HEK293 (cell line): Measurements from ENCODE around the gene RAD23B.

Source experiments
- CTCF ChIA-PET: fragments of 350-600 bp; formaldehyde crosslinking; extraction: SDS; loops from one replicate; lab custom pipeline; 2021; ENCODE audit warnings: antibody characterized with exemption; lab: Yijun Ruan, JAX
- POLR2A ChIA-PET: fragments of 300-600 bp; formaldehyde crosslinking; extraction: SDS; loops from one replicate; lab custom pipeline; 2020; ENCODE audit warnings: antibody characterized with exemption, inconsistent platforms; lab: Yijun Ruan, JAX
- H3K27ac ChIP-seq: fragments of 200-500 bp; sonication (Bioruptor generic); 2 replicates; pipeline ENCODE4 v1.5.1; 2014; ENCODE audit warnings: low read depth, low read length, control low read depth, inconsistent platforms; ENCODE audit errors: extremely low read depth
- H3K36me3 ChIP-seq, 2 experiments: fragments of 200-500 bp in 1 of 2; sonication (Bioruptor generic) in 1 of 2; 1 replicate in 1 of 2; 2 replicates in 1 of 2; pipeline ENCODE4 v1.5.1; 2014 to 2017; ENCODE audit warnings: inconsistent platforms in 2 of 2, low read length in 2 of 2; ENCODE audit not compliant: control insufficient read depth in 2 of 2, insufficient read depth in 1 of 2
- H3K4me1 ChIP-seq: fragments of 200-500 bp; sonication (Bioruptor generic); 2 replicates; pipeline ENCODE4 v1.5.1; 2014; ENCODE audit warnings: mild to moderate bottlenecking, low read length, inconsistent platforms; ENCODE audit not compliant: control insufficient read depth, insufficient read depth
- H3K4me3 ChIP-seq: 2 replicates; pipeline ENCODE4 v1.5.1; 2011; ENCODE audit warnings: low read depth, mild to moderate bottlenecking, control low read depth, low read length, moderate library complexity
- H3K9me3 ChIP-seq: fragments of 200-500 bp; sonication (Bioruptor generic); 2 replicates; pipeline ENCODE4 v1.5.1; 2014; ENCODE audit warnings: low read depth, low read length, inconsistent platforms; ENCODE audit not compliant: control insufficient read depth, insufficient read depth
- EGR2 ChIP-seq: fragments of 450-650 bp; formaldehyde crosslinking; IDR thresholded peaks from 2 replicates; pipeline ENCODE4 v1.5.1; 2016; ENCODE audit warnings: low read depth, missing biosample characterization, missing genetic modification characterization
- GLIS1 ChIP-seq: fragments of 450-650 bp; formaldehyde crosslinking; IDR thresholded peaks from 2 replicates; pipeline ENCODE4 v1.5.1; 2016; ENCODE audit warnings: missing biosample characterization, missing genetic modification characterization
- KLF1 ChIP-seq: fragments of 450-650 bp; formaldehyde crosslinking; IDR thresholded peaks from 2 replicates; pipeline ENCODE4 v1.5.1; 2016; ENCODE audit warnings: missing biosample characterization, missing genetic modification characterization
- KLF7 ChIP-seq: fragments of 450-650 bp; formaldehyde crosslinking; IDR thresholded peaks from 2 replicates; pipeline ENCODE4 v1.5.1; 2016; ENCODE audit warnings: missing biosample characterization, missing genetic modification characterization, borderline replicate concordance
- PRDM6 ChIP-seq: fragments of 450-650 bp; formaldehyde crosslinking; IDR thresholded peaks from 2 replicates; pipeline ENCODE4 v1.5.1; 2017; ENCODE audit warnings: missing biosample characterization, missing genetic modification characterization
- ZFHX2 ChIP-seq: fragments of 450-650 bp; formaldehyde crosslinking; conservative IDR thresholded peaks from 2 replicates; pipeline ENCODE4 v1.5.1; 2016; ENCODE audit warnings: missing biosample characterization, missing genetic modification characterization
- ZFP41 ChIP-seq: fragments of 450-650 bp; formaldehyde crosslinking; IDR thresholded peaks from 2 replicates; pipeline ENCODE4 v1.5.1; 2016; ENCODE audit warnings: missing biosample characterization, missing genetic modification characterization, borderline replicate concordance
- ZNF157 ChIP-seq: fragments of 450-650 bp; formaldehyde crosslinking; IDR thresholded peaks from 2 replicates; pipeline ENCODE4 v1.5.1; 2016; ENCODE audit warnings: missing biosample characterization, missing genetic modification characterization
- ZNF26 ChIP-seq: fragments of 450-650 bp; formaldehyde crosslinking; IDR thresholded peaks from 2 replicates; pipeline ENCODE4 v1.5.1; 2016; ENCODE audit warnings: missing biosample characterization, missing genetic modification characterization
- ZNF335 ChIP-seq: fragments of 450-650 bp; formaldehyde crosslinking; conservative IDR thresholded peaks from 2 replicates; pipeline ENCODE4 v1.5.1; 2016; ENCODE audit warnings: missing biosample characterization, missing genetic modification characterization
- ZNF449 ChIP-seq: fragments of 450-650 bp; formaldehyde crosslinking; IDR thresholded peaks from 2 replicates; pipeline ENCODE4 v1.5.1; 2017; ENCODE audit warnings: missing biosample characterization, mild to moderate bottlenecking, missing genetic modification characterization, moderate library complexity
- ZNF510 ChIP-seq: fragments of 450-650 bp; formaldehyde crosslinking; IDR thresholded peaks from 2 replicates; pipeline ENCODE4 v1.5.1; 2018; ENCODE audit warnings: mild to moderate bottlenecking, missing genetic modification characterization, missing biosample characterization; ENCODE audit not compliant: insufficient replicate concordance
- ZNF530 ChIP-seq: fragments of 450-650 bp; formaldehyde crosslinking; IDR thresholded peaks from 2 replicates; pipeline ENCODE4 v1.5.1; 2016; ENCODE audit warnings: low read depth, missing biosample characterization, missing genetic modification characterization
- ZNF621 ChIP-seq: fragments of 450-650 bp; formaldehyde crosslinking; IDR thresholded peaks from 2 replicates; pipeline ENCODE4 v1.5.1; 2017; ENCODE audit warnings: missing biosample characterization, missing genetic modification characterization
- ZNF639 ChIP-seq: fragments of 450-650 bp; formaldehyde crosslinking; IDR thresholded peaks from 2 replicates; pipeline ENCODE4 v1.5.1; 2016; ENCODE audit warnings: missing biosample characterization, missing genetic modification characterization
- ZNF660 ChIP-seq: fragments of 450-650 bp; IDR thresholded peaks from 2 replicates; pipeline ENCODE4 v1.5.1; 2018; ENCODE audit warnings: missing biosample characterization, mild to moderate bottlenecking, missing genetic modification characterization

RAD23B gene

DNA sequence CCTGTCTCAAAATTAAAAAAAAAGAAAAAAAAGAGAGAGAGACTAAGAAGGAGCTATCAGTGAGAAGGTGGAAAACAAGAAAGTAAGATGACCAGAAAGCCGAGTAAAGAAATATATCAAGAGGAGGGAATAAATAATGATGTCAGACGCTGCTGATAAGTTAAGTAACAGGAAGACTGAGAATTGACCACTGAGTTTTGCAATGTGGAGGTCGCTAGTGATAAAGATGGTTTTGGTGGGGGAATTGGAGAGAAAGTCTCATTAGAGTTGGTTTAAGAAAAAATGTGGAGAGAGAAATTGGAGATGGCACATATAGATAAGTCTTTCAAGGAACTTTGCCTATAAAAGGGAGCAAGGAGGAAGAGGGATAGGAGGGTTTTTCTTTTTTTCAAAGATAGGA lies 91.9 kb downstream of the RAD23B start (continued):
- TF ChIP-seq PRDM6: no peak

DNA sequence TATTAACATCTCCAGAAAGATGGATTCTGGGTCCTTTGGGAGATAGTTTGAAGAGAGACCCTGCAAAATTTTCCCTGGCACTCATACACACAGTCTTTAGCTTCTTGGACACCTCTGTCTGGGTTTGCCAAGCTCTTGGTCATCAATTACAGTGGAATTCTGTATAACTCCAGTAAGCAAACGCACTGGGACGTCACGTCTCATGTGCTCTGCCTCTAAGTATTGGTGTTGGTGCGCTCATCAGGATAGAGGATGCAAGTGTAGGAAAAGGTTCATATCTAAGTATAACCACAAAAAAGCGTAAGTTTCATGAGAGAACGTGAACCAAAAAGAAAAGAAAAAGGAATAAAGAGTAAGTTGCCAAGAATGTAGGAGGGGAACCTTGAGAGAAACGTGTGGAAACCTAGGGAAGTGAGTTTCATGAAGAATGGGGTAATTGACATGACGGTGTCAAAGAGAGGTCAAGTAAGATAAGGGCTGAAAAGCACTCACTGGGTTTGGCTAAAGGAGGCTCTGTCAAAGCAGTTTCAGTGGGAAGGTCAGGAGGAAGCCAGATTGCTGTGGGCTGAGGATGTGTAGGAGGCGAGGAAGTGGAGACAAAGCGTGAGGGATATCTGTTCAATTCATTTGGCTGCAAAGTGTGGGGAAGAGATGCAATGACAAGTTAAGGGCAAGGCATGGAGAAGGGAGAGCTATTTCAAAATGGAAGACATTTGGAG lies 92.7 kb downstream of the RAD23B start:
- no peak overlapping the region for H3K4me3 ChIP-seq
- no peaks in the 10 kb centered on the region for H3K4me1 ChIP-seq
- no peaks in the 10 kb centered on the region for H3K9me3 ChIP-seq
- no peak overlapping the region for H3K27ac ChIP-seq
- TF ChIP-seq ZFHX2 (tag by site-specific recombination): peak; percentile 59
- TF ChIP-seq KLF7 (tag by site-specific recombination): no peak
- peak; percentile 88 for TF ChIP-seq EGR2 (tag by site-specific recombination)
- TF ChIP-seq, all 188 proteins: peak for 2
- ChIA-PET POLR2A (no interaction called here), CTCF (no interaction called here)
- H3K36me3 ChIP-seq: no peaks in the 10 kb centered on the region

DNA sequence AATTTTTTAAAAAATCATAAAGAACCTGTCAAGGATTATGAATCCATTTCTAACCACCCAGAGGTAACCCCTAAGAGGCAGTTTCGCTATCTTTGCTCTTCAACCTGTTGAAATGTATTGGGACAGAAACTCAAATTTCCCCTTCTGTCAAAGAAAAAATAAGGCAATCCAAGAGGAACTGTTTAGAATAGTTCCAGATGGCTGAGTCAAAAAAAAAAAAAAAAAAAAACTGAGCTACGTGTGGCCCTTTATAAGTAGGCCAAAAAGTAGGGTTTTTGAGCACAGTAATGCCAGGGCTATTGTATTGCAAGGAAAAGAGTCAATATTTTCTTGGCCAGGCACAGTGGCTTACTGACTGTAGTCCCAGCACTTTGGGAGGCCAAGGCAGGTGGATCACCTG lies 94.9 kb downstream of the RAD23B start:
- no peaks in the 10 kb centered on the region for H3K4me1 ChIP-seq
- H3K27ac ChIP-seq: no peak overlapping the region
- ChIA-PET CTCF (no interaction called here), POLR2A (no interaction called here)
- no peak overlapping the region for H3K4me3 ChIP-seq
- H3K9me3 ChIP-seq: no peaks in the 10 kb centered on the region
- no peaks in the 10 kb centered on the region for H3K36me3 ChIP-seq
- TF ChIP-seq ZFHX2 (tag by site-specific recombination) (no peak), ZNF639 (tag by site-specific recombination) (no peak), ZNF510 (no peak), ZNF660 (no peak), ZNF157 (tag by site-specific recombination) (no peak), ZNF449 (tag by site-specific recombination) (no peak), ZNF621 (tag by site-specific recombination) (no peak), ZNF530 (tag by site-specific recombination) (no peak), GLIS1 (tag by site-specific recombination) (no peak), ZFP41 (tag by site-specific recombination) (no peak), KLF1 (tag by site-specific recombination) (no peak), ZNF335 (tag by site-specific recombination) (no peak), ZNF26 (tag by site-specific recombination) (no peak)
